IMR-90 (cell line): ENCODE results near the gene PDLIM4. TPM values are rescaled to one million over a fixed set of nuclear protein-coding genes. Genes with fewer than 3 reads are reported as not detected.

Experiments used
- ATAC-seq: fragments of 200-7000 bp; cut with Tn5 transposase; 2 replicates; pipeline ENCODE4 v1.9.1; 2020; ENCODE audit warnings: low read depth, mild to moderate bottlenecking, moderate library complexity
- BruUV-seq: library from RNA; stranded (reverse); fragments of 400-500 nt; replicated peaks from 2 replicates; lab custom pipeline; 2021; lab: Mats Ljungman, UMichigan
- CTCF ChIA-PET: fragments of 300-600 bp; formaldehyde crosslinking; extraction: SDS; loops from one replicate; lab custom pipeline; 2021; ENCODE audit warnings: antibody characterized with exemption; lab: Yijun Ruan, JAX
- POLR2A ChIA-PET: fragments of 300-600 bp; sonication (Branson Sonifier 250); formaldehyde crosslinking; loops from one replicate; lab custom pipeline; 2022; ENCODE audit warnings: antibody characterized with exemption; ENCODE audit not compliant: unreplicated experiment; lab: Charles Lee
- DNase-seq: peaks from one replicate; pipeline ENCODE4 v3.0.0; 2013
- H2AFZ ChIP-seq: replicated peaks from 2 replicates; pipeline ENCODE3; 2013; ENCODE audit warnings: low read length, mild to moderate bottlenecking; ENCODE audit not compliant: poor library complexity
- H2AK5ac ChIP-seq: 2 replicates; pipeline ENCODE4 v1.6.1; 2013; ENCODE audit warnings: low read depth, low read length, inconsistent platforms
- H2AK9ac ChIP-seq: replicated peaks from 2 replicates; pipeline ENCODE3; 2013; ENCODE audit warnings: mild to moderate bottlenecking, low read depth, low read length, moderate library complexity; ENCODE audit not compliant: poor library complexity
- H2BK120ac ChIP-seq: 2 replicates; pipeline ENCODE4 v1.6.1; 2013; ENCODE audit warnings: low read depth, low read length, inconsistent platforms
- H2BK15ac ChIP-seq: 3 replicates; pipeline ENCODE4 v1.6.1; 2013; ENCODE audit warnings: low read depth, low read length, inconsistent platforms
- H2BK20ac ChIP-seq: 2 replicates; pipeline ENCODE4 v1.6.1; 2013; ENCODE audit warnings: low read depth, mild to moderate bottlenecking, inconsistent platforms, low read length, moderate library complexity
- H2BK5ac ChIP-seq: 2 replicates; pipeline ENCODE4 v1.6.1; 2013; ENCODE audit warnings: mild to moderate bottlenecking, low read depth, low read length, inconsistent platforms; ENCODE audit not compliant: poor library complexity, severe bottlenecking
- H3K14ac ChIP-seq: replicated peaks from 2 replicates; pipeline ENCODE4 v1.6.1; 2013; ENCODE audit warnings: low read depth, low read length, inconsistent platforms
- H3K18ac ChIP-seq: 2 replicates; pipeline ENCODE4 v1.6.1; 2013; ENCODE audit warnings: low read depth, low read length, control low read depth
- H3K23ac ChIP-seq: 2 replicates; pipeline ENCODE4 v1.6.1; 2013; ENCODE audit warnings: low read depth, low read length, inconsistent platforms
- H3K27ac ChIP-seq: 2 replicates; pipeline ENCODE4 v1.5.1; 2013; ENCODE audit warnings: mild to moderate bottlenecking, control low read depth, low read length; ENCODE audit not compliant: insufficient read depth
- H3K27me3 ChIP-seq: 2 replicates; pipeline ENCODE4 v1.6.1; 2013; ENCODE audit warnings: low read length; ENCODE audit not compliant: control insufficient read depth, insufficient read depth
- H3K36me3 ChIP-seq: 2 replicates; pipeline ENCODE4 v1.6.1; 2013; ENCODE audit warnings: low read length, mixed read lengths; ENCODE audit not compliant: control insufficient read depth, insufficient read depth
- H3K4ac ChIP-seq: 2 replicates; pipeline ENCODE4 v1.6.1; 2013; ENCODE audit warnings: low read depth, low read length, inconsistent platforms
- H3K4me1 ChIP-seq: 2 replicates; pipeline ENCODE4 v1.6.1; 2013; ENCODE audit warnings: low read length, mixed read lengths; ENCODE audit not compliant: control insufficient read depth, insufficient read depth
- H3K4me2 ChIP-seq: 2 replicates; pipeline ENCODE4 v1.6.1; 2013; ENCODE audit warnings: low read depth, mild to moderate bottlenecking, control low read depth, low read length, moderate library complexity
- H3K4me3 ChIP-seq: 2 replicates; pipeline ENCODE4 v1.5.1; 2013; ENCODE audit warnings: low read depth, mild to moderate bottlenecking, control low read depth, low read length, moderate library complexity; ENCODE audit not compliant: insufficient read depth
- H3K56ac ChIP-seq: 2 replicates; pipeline ENCODE4 v1.6.1; 2013; ENCODE audit warnings: low read length, inconsistent platforms; ENCODE audit not compliant: insufficient read depth; ENCODE audit errors: extremely low read depth
- H3K79me1 ChIP-seq, 2 experiments: 2 replicates each; pipeline ENCODE4 v1.6.1; 2013; ENCODE audit warnings: low read length in 2 of 2, inconsistent platforms in 1 of 2, low read depth in 1 of 2
- H3K9ac ChIP-seq: 2 replicates; pipeline ENCODE4 v1.6.1; 2013; ENCODE audit warnings: low read depth, low read length, control low read depth
- H3K9me1 ChIP-seq: 2 replicates; pipeline ENCODE4 v1.6.1; 2013; ENCODE audit warnings: low read length, inconsistent platforms; ENCODE audit not compliant: insufficient read depth
- H3K9me3 ChIP-seq: 2 replicates; pipeline ENCODE4 v1.6.1; 2013; ENCODE audit warnings: low read length; ENCODE audit not compliant: control insufficient read depth, insufficient read depth
- H4K20me1 ChIP-seq: 2 replicates; pipeline ENCODE4 v1.6.1; 2013; ENCODE audit warnings: low read length, inconsistent platforms; ENCODE audit not compliant: insufficient read depth
- H4K5ac ChIP-seq: 2 replicates; pipeline ENCODE4 v1.6.1; 2013; ENCODE audit warnings: mild to moderate bottlenecking, low read depth, low read length, control low read depth
- H4K8ac ChIP-seq, 2 experiments: 2 replicates each; pipeline ENCODE4 v1.6.1; 2013; ENCODE audit warnings: low read depth in 2 of 2, low read length in 2 of 2, control low read depth in 1 of 2, inconsistent platforms in 1 of 2
- H4K91ac ChIP-seq: 2 replicates; pipeline ENCODE4 v1.6.1; 2013; ENCODE audit warnings: low read depth, low read length, inconsistent platforms; ENCODE audit not compliant: insufficient read depth
- BHLHE40 ChIP-seq: fragments of 150-350 bp; IDR thresholded peaks from 2 replicates; pipeline ENCODE4 v1.6.1; 2016; ENCODE audit warnings: mild to moderate bottlenecking, low read depth, low read length
- MAZ ChIP-seq: IDR thresholded peaks from 2 replicates; pipeline ENCODE4 v1.6.1; 2012; ENCODE audit warnings: low read depth, mild to moderate bottlenecking, low read length, improper control_type of control experiment, moderate library complexity, borderline replicate concordance
- POLR2A ChIP-seq: IDR thresholded peaks from 2 replicates; pipeline ENCODE4 v1.6.1; 2012; ENCODE audit warnings: mild to moderate bottlenecking, low read depth, low read length
- RCOR1 ChIP-seq: IDR thresholded peaks from 2 replicates; pipeline ENCODE4 v1.6.1; 2012; ENCODE audit warnings: mild to moderate bottlenecking, low read length, improper control_type of control experiment; ENCODE audit not compliant: insufficient replicate concordance
- WGBS, 2 experiments: methylation state at CpG; one replicate each; pipeline versions ENCODE4 v1.1.5 to v1.1.7; 2013; ENCODE audit warnings: missing lambda C conversion rate in 2 of 2; ENCODE audit not compliant: insufficient read length in 1 of 2; ENCODE audit errors: extremely low coverage in 2 of 2; 5-methylcytosine and 5-hydroxymethylcytosine counted together
- dilution Hi-C: fragments of 300-500 bp; cut with HindIII; formaldehyde crosslinking; loops from one replicate; pipeline ENCODE4 v1.14.3; 2018; ENCODE audit warnings: low sequenced_read_pairs; ENCODE audit not compliant: unreplicated experiment
- in situ Hi-C: fragments of 300-500 bp; cut with MboI; formaldehyde crosslinking; loops from 3 replicates; pipeline ENCODE4 v1.14.3; 2019; ENCODE audit warnings: low sequenced_read_pairs, inconsistent platforms, mixed read lengths
- intact Hi-C: fragments of 100-400 bp; cut with micrococcal nuclease; formaldehyde crosslinking; loops from 2 replicates; pipeline ENCODE4 v1.10.0; 2022
- polyA plus RNA-seq, 3 experiments: library from polyadenylated mRNA; depleted of rRNA; stranded (reverse); fragments of >200 nt; gene quantifications; 2 replicates each; pipeline ENCODE4 v1.2.3, GENCODE V29; 2012; ENCODE audit warnings: low replicate concordance in 1 of 3
- total RNA-seq: library from RNA; depleted of rRNA; stranded (reverse); fragments of >200 nt; gene quantifications from 2 replicates; pipeline ENCODE4 v1.2.3, GENCODE V29; 2012
- TF ChIP-seq, protein P1 (sequence below): fragments of 150-350 bp; IDR thresholded peaks from 2 replicates; pipeline ENCODE4 v1.6.1; 2016; ENCODE audit warnings: low read depth, mild to moderate bottlenecking, low read length, moderate library complexity, borderline replicate concordance

The PDLIM4 gene
- total and polyA plus RNA-seq, 2 of the 4 experiments (the other 2 are of a cell fraction), result 61.1 to 214 TPM

DNA sequence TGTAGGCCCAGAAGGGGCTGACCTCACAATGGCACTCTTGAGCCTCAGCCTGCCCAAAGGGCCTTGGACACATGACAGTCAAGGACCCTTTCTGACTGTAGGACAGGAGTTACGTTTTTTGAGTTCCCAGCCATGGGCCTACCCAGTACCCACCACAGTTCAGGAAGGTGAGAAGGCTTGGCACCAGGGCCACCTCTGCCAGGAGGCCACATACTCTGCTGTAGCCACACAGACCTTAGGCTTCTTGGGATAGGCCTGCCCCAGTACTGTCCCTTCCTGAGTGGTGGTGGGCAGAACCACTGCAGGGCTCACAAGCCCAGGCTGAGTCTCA lies 12.8 kb downstream of the PDLIM4 start:
- no peak overlapping the region for H3K4me3 ChIP-seq
- no peak overlapping the region for H3K9ac ChIP-seq
- no peak overlapping the region for H2AK5ac ChIP-seq
- H3K4me1 ChIP-seq, result peaks cover 32% of the 10 kb centered on the region
- ATAC-seq, result no peak
- no peaks in the 10 kb centered on the region for H3K9me3 ChIP-seq
- H3K79me1 ChIP-seq, result peaks cover 15 to 53% of the 10 kb centered on the region in 2 experiments
- in situ Hi-C loops (no loop called here), dilution Hi-C loops (no loop called here), intact Hi-C loops (no loop called here)
- TF ChIP-seq RCOR1 (no peak), BHLHE40 (no peak), POLR2A (no peak), MAZ (no peak)
- TF ChIP-seq, protein P1, sequence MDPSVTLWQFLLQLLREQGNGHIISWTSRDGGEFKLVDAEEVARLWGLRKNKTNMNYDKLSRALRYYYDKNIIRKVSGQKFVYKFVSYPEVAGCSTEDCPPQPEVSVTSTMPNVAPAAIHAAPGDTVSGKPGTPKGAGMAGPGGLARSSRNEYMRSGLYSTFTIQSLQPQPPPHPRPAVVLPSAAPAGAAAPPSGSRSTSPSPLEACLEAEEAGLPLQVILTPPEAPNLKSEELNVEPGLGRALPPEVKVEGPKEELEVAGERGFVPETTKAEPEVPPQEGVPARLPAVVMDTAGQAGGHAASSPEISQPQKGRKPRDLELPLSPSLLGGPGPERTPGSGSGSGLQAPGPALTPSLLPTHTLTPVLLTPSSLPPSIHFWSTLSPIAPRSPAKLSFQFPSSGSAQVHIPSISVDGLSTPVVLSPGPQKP, result no peak
- H3K27ac ChIP-seq, result 0 out of 2 replicates have a peak overlapping the region, but pooled peaks have one; percentile 12
- no peak overlapping the region for H2BK120ac ChIP-seq
- ChIA-PET POLR2A (interaction anchor here (1.0 kb wide), 1 partner anchor 11 kb away, joined by 3 read pairs; no protein-coding TSS in a partner anchor), CTCF (no interaction called here)
- H4K91ac ChIP-seq, result no peak overlapping the region
- H2BK15ac ChIP-seq, result no peak overlapping the region
- peaks cover 45% of the 10 kb centered on the region for H3K9me1 ChIP-seq
- no peak overlapping the region for H3K23ac ChIP-seq
- H3K27me3 ChIP-seq, result no peaks in the 10 kb centered on the region
- no peak overlapping the region for H4K5ac ChIP-seq
- peak overlapping the region; percentile 17 for H2AK9ac ChIP-seq
- no peak overlapping the region for H3K4ac ChIP-seq
- no CpG with 5 or more reads among the region's 1 CpG for WGBS, 2 experiments
- no peak overlapping the region for H3K4me2 ChIP-seq
- H3K36me3 ChIP-seq, result peaks cover 64% of the 10 kb centered on the region
- H3K56ac ChIP-seq, result no peak overlapping the region
- BruUV-seq, result no TSS peak
- peaks cover 3% of the 10 kb centered on the region for H4K20me1 ChIP-seq
- H2BK5ac ChIP-seq, result no peak overlapping the region
- no peak overlapping the region for H2BK20ac ChIP-seq
- H2AFZ ChIP-seq, result no peak overlapping the region
- no peak for DNase-seq
- H3K14ac ChIP-seq, result no peak overlapping the region; the same call in 1 of the 2 replicates
- H4K8ac ChIP-seq, result no peak overlapping the region
- H3K18ac ChIP-seq, result no peak overlapping the region
